Renal cortex interstitium (tissue), 11 donors: Measurements from ENCODE around the gene COX4I2. TPM values are rescaled to one million over a fixed set of nuclear protein-coding genes. Genes with fewer than 3 reads are reported as not detected.

Experiments
- DNase-seq, 11 donors: peaks; one replicate each; pipeline ENCODE4 v3.0.0-alpha.2; 2013; ENCODE audit warnings: low read depth in 9 of 11, low spot score in 4 of 11; ENCODE audit errors: extremely low read depth in 1 of 11
- polyA plus RNA-seq, 3 donors: library from polyadenylated mRNA; unstranded; fragments of 120-200 nt; gene quantifications; one replicate each; pipeline ENCODE4 v1.2.1, GENCODE V29; 2013; ENCODE audit not compliant: insufficient read length in 3 of 3

Gene COX4I2
- polyA plus RNA-seq, 3 donors, result 1.3 to 3.0 (median 2.8) TPM

DNA sequence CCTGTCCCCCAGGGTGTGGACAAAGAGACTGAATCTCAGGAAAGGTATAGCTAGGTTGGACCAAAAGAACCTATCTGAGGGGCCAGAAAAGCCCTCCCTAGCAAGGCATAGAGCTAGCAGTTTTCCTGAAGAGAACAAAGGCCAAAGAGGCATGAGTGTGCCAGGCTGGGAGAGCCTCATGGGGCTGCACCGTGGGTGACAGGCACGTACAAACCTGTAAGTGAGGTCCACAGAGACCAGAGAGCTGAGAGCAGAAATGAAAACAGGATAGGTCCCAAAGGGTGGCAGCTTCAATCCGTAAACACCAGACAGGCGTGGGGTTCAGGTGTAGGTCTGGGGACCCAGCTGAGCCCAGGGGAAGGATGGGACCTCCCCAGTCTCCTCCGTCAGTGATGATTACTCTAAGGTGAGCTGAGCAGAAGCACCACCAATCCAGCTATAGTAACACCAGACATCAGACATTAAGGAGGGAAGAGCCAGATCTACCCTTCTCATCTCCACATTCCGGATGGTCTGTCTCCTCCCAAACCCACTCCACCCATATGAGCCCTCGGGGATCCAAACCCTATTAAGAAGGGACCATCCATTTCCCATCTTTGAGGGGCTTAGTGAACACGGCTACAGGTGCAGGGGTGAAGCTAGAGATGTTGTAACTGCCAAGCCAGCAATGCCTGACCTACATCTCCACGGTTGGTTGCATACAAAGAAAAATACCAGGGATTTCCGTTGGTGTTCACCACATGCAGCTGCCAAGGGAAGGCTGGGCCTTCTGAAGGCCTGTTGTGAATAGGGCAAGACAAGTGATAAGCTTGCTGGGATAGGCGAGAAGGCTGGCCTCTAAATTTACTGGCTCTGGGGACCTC lies 46.7 kb downstream of the COX4I2 start:
- DNase-seq, result no peak

DNA sequence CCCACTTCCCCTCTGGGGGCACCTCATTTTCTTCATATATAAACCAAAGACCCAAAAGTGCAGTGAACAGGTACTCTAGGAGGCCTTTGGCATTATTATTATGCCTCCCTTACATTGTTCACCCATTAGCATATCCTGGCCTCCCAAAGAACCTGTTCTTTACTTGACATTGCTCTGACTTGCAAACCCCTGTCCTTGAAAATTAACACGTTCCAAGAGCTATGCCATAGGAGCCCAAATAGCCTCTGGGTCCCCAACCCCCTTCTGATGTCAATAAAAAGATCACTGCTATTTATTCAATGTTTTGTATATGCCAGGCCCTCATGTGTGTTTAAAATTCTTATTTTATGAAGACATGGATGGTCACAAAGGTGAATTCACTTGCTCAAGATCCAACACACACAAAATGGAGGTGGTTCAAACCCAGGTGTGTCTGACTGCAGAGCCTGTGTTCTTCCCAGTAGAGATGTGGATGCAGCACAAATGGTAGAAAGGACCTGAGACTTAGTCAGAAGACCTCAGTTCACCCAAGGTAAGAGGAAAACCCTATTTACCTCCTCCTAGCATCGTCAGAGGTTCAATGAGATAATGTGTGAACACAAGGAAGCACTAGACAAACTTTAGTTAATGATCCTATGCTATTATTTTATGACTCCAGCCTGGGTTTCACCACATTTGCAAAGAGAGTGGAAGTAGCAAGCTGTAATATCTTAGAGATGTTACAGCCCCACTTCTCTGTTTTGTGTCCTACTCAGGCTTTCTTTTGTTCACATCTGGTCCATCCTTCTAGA lies 48.3 kb downstream of the COX4I2 start:
- DNase-seq, result no peak

DNA sequence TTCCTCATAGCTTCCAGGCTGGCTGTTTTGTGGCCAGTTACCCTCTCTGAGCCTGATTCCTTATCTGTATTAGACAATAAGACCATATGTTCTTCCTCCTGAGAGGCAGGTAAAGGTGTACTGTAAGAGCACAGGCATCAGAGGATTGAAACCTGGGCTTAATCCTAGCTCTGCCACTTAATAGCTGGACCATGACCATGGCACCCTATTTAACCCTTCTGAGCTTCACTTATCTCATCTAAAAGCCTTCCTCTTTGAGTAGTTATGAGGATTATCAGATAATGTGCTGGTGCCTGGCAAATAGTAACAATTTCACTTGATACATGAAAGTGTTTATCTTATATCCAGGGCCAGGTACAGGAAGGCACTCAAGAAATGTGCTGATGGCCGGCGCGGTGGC lies 50.1 kb downstream of the COX4I2 start:
- DNase-seq, result no peak

DNA sequence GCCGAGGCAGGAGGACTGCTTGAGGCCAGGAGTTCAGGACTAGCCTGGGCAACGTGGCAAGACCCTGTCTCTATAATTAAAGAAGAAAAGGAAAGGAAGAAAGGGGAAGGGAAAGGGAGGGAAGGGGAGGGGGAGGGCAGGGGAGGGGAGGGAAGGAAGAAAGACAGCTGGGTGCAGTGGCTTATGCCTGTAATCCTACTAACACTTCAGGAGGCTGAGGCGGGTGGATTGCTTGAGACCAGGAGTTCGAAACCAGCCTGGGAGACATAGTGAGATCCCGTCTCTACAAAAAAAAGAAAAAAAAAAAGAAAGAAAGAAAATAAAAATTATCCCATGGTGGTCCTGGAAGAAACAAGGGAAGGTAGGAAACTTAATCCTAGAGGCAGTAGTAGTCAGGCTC lies 51.4 kb downstream of the COX4I2 start:
- no peak for DNase-seq

DNA sequence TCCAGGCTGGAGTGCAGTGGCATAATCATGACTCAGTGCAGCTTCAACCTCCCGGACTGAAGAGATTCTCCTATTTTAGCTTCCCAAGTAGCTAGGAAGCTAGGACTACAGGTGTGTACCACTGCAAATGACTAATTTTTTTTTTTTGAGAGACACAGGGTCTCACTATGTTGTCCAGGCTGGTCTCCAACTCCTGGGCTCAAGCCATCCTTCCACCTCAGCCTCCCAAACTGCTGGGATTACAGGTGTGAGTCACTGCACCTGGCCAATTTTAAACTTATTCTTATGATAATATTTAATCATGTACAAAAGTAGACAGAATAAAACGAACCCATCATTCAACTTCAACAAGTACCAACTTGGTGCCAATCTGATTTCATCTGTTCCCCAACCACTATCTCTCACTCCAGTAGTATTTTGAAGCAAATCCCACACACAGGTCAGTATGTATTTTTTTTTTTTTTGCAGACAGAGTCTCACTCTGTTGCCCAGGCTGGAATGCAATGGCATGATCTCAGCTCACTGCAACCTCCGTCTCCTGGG lies 52.5 kb downstream of the COX4I2 start:
- DNase-seq, result no peak

DNA sequence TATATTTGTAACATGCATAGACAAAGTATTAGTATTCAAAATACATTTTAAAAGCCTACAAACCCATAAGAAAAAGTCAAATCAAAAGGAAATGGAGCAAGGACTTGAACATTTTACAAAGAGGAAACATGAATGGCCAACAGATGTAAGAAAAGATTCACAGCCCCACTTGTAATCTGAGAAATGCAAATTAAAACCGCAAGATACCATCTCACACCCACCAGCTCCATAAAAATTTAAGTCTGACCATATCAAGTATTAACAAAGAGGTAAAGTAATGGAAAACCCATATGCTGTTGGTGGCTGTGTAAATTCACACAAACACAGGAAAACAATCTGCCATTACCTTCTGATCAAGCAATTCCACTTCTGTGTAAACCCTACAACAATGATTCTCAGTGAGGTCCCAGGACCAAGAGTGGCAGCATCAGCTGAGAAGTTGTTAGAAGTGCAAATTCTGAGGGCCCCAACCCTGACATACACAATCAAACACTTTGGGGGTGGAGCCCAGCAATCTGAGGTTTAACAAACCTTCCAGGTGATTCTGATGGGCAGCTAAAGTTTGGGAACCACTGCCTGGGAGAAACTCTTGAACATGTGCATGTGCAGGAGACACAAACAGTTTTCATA lies 54.0 kb downstream of the COX4I2 start:
- DNase-seq, result no peak

DNA sequence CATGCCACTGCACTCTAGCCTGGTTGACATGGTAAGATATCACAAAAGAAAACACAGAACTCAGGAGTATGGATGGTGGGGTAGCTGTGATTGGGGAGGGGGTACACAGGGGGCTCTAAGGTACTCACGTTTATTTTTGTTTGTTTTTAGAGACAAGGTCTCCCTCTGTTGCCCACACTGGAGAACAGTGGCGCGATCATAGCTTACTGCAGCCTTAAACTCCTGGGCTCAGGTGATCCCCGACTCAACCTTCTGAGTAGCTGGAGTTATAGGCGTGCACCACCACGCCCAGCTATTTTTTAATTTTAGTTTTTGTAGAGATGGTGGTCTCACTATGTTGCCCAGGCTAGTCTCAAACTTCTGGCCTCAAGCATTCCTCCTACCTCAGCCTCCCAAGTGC lies 55.7 kb downstream of the COX4I2 start:
- DNase-seq, result no peak

DNA sequence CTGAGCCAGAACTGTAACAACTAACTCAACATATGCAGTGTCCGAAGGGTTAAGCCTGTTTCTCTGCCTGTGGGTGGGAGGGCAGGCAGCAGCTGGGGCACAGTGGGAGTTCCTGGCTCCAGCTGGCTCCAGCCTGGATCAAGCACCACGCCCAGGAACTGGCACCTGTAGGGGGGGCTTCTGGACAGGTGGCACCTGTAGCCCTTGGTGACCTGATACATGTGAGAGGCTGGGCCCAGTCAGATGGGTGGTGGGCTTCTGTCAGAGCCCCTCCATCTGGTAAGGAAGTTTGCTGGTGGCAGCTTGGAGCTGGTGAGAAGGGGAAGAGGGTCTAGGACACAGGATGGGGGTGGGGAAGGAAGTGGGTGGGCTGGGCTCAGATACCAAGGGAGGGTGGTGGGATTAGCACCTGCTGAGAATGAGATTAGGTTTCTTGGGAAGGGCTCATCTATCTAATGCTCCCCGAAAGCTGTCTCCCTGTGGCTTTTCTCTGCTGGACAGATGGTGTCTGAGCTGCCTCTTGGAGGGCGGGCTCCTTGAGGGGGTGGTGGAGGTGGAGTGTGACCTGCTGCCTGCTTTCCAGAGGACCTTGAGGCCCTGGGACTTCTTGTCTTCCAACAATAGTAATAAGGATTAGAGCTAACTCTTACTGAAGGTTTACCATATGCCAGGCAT lies 56.4 kb downstream of the COX4I2 start:
- DNase-seq, result no peak

Other genes starting within 250 kb of the COX4I2 start
- not detected for gene DEFB119, start 247.3 kb upstream of the COX4I2 start, polyA plus RNA-seq
- gene DEFB121, start 231.7 kb upstream of the COX4I2 start, polyA plus RNA-seq, result not detected
- gene DEFB123, start 197.3 kb upstream of the COX4I2 start, polyA plus RNA-seq, result not detected
- gene DEFB124, start 162.8 kb upstream of the COX4I2 start, polyA plus RNA-seq, result under 1 TPM in 1 of 3 donors, not detected in 2; 0.36 TPM
- gene REM1, start 162.6 kb upstream of the COX4I2 start, polyA plus RNA-seq, result under 1 TPM; 0.11 to 0.91 (median 0.34) TPM
- gene HM13, start 123.5 kb upstream of the COX4I2 start, polyA plus RNA-seq, result 100 to 1,000 TPM; 129 to 156 (median 142) TPM
- gene ID1, start 32.6 kb upstream of the COX4I2 start, polyA plus RNA-seq, result 100 to 1,000 TPM; 173 to 221 (median 197) TPM
- 10 to 100 TPM; 75.0 to 80.7 (median 78.0) TPM for gene BCL2L1, start 85.0 kb downstream of the COX4I2 start, polyA plus RNA-seq
- gene TPX2, start 101.4 kb downstream of the COX4I2 start, polyA plus RNA-seq, result 10 to 100 TPM; 38.2 to 61.1 (median 58.2) TPM
- gene MYLK2, start 181.4 kb downstream of the COX4I2 start, polyA plus RNA-seq, result 1 to 10 TPM in 1 of 3 donors, under 1 TPM in 2; 0.61 to 1.1 (median 0.81) TPM
- gene FOXS1, start 207.7 kb downstream of the COX4I2 start, polyA plus RNA-seq, result 1 to 10 TPM; 4.9 to 8.9 (median 5.2) TPM
- 10 to 100 TPM; 17.1 to 19.9 (median 19.6) TPM for gene DUSP15, start 232.6 kb downstream of the COX4I2 start, polyA plus RNA-seq
- gene TTLL9, start 232.7 kb downstream of the COX4I2 start, polyA plus RNA-seq, result 1 to 10 TPM; 3.0 to 7.5 (median 3.1) TPM